GM21529 (cell line): ENCODE results near the gene SERPINB7.
"Not testable (repeated sequence)": the region's sequence is repeated elsewhere in the genome, so short reads cannot be mapped to it uniquely, and the experiment has no call there.

Source experiments
- ATAC-seq: cut with Tn5 transposase; IDR thresholded peaks from one replicate; pipeline ENCODE4 v1.9.1; 2021; ENCODE audit not compliant: unreplicated experiment

The SERPINB7 gene

GRCh38 chr18:63775166-63775730, at the start of gene SERPINB7:
SERPINB7 (plus strand) TSS chr18:63775418; CDS start chr18:63782373, 6,955 bp downstream.
- ATAC-seq = no peak

GRCh38 chr18:63725682-63726480, 49.3 kb upstream of the SERPINB7 start:
- no peak for ATAC-seq

- ATAC-seq = no peak
These were observed 44.4 kb upstream of the SERPINB7 start for GRCh38 chr18:63730773-63731172.

GRCh38 chr18:63731215-63731614, 44.0 kb upstream of the SERPINB7 start:
- ATAC-seq = no peak

GRCh38 chr18:63736876-63737275, 38.3 kb upstream of the SERPINB7 start:
- no peak for ATAC-seq

- ATAC-seq = no peak
These were observed 33.4 kb upstream of the SERPINB7 start for GRCh38 chr18:63741769-63742168.

- ATAC-seq = no peak
These were observed 28.2 kb upstream of the SERPINB7 start for GRCh38 chr18:63747006-63747405.

- ATAC-seq = no peak
These were observed 25.7 kb upstream of the SERPINB7 start for GRCh38 chr18:63749489-63749888.

GRCh38 chr18:63752636-63753035, 22.6 kb upstream of the SERPINB7 start:
- no peak for ATAC-seq

- no peak for ATAC-seq
These were observed 21.5 kb upstream of the SERPINB7 start for GRCh38 chr18:63753676-63754075.

GRCh38 chr18:63757541-63757940, 17.7 kb upstream of the SERPINB7 start:
- ATAC-seq = no peak

GRCh38 chr18:63758615-63759240, 16.5 kb upstream of the SERPINB7 start:
- no peak for ATAC-seq

GRCh38 chr18:63759786-63760185, 15.4 kb upstream of the SERPINB7 start:
- ATAC-seq = not testable (repeated sequence)

GRCh38 chr18:63762518-63762917, 12.7 kb upstream of the SERPINB7 start:
- ATAC-seq = no peak

GRCh38 chr18:63763831-63764600, 11.2 kb upstream of the SERPINB7 start:
- ATAC-seq = no peak

- ATAC-seq = no peak
These were observed 9.4 kb upstream of the SERPINB7 start for GRCh38 chr18:63765837-63766236.

GRCh38 chr18:63773551-63773950, 1.7 kb upstream of the SERPINB7 start:
- no peak for ATAC-seq

- ATAC-seq = no peak
These were observed 707 bp upstream of the SERPINB7 start for GRCh38 chr18:63774511-63774910.

- no peak for ATAC-seq
These were observed 4.2 kb downstream of the SERPINB7 start for GRCh38 chr18:63779386-63779785.

GRCh38 chr18:63783394-63783793, 8.2 kb downstream of the SERPINB7 start:
- ATAC-seq = no peak

GRCh38 chr18:63784787-63785452, 9.7 kb downstream of the SERPINB7 start:
- no peak for ATAC-seq
